ENCODE measurements around the gene TMEM167B.

TMEM167B gene

GRCh38 chr1:109080441-109081082 is 10.0 kb upstream of the TMEM167B start:
- DNase-seq (ENCODE audit: low read depth in 2 of 2): no peak

GRCh38 chr1:109083501-109083900 is 7.1 kb upstream of the TMEM167B start:
- no peak for DNase-seq (ENCODE audit: low read depth in 2 of 2)

GRCh38 chr1:109083923-109084322 is 6.6 kb upstream of the TMEM167B start:
- no peak for DNase-seq (ENCODE audit: low read depth in 2 of 2)

GRCh38 chr1:109084563-109085517 is 5.7 kb upstream of the TMEM167B start:
- no peak for DNase-seq (ENCODE audit: low read depth in 2 of 2)

- DNase-seq (ENCODE audit: low read depth in 2 of 2): no peak
Measured at GRCh38 chr1:109089242-109090015, 1.1 kb upstream of the TMEM167B start.

GRCh38 chr1:109091078-109091838 is 694 bp downstream of the TMEM167B start:
- DNase-seq (ENCODE audit: low read depth in 2 of 2): no peak

- DNase-seq (ENCODE audit: low read depth in 2 of 2): no peak
Measured at GRCh38 chr1:109091839-109092193, 1.3 kb downstream of the TMEM167B start.

- no peak for DNase-seq (ENCODE audit: low read depth in 2 of 2)
Measured at GRCh38 chr1:109094377-109094803, 3.8 kb downstream of the TMEM167B start.

- DNase-seq (ENCODE audit: low read depth in 2 of 2): no peak
Measured at GRCh38 chr1:109094871-109095270, 4.3 kb downstream of the TMEM167B start.

GRCh38 chr1:109095631-109096030 is 5.1 kb downstream of the TMEM167B start:
- no peak for DNase-seq (ENCODE audit: low read depth in 2 of 2)

- DNase-seq (ENCODE audit: low read depth in 2 of 2): no peak
Measured at GRCh38 chr1:109096120-109096519, 5.6 kb downstream of the TMEM167B start.

GRCh38 chr1:109099938-109100773 is 9.6 kb downstream of the TMEM167B start:
- DNase-seq (ENCODE audit: low read depth in 2 of 2): peak; percentile 94 to 97

- no peak for DNase-seq (ENCODE audit: low read depth in 2 of 2)
Measured at GRCh38 chr1:109104364-109105151, 14.0 kb downstream of the TMEM167B start.

- no peak for DNase-seq (ENCODE audit: low read depth in 2 of 2)
Measured at GRCh38 chr1:109105881-109106280, 15.3 kb downstream of the TMEM167B start.

- DNase-seq (ENCODE audit: low read depth in 2 of 2): no peak
Measured at GRCh38 chr1:109107785-109108184, 17.2 kb downstream of the TMEM167B start.

GRCh38 chr1:109109906-109110305 is 19.3 kb downstream of the TMEM167B start:
- no peak for DNase-seq (ENCODE audit: low read depth in 2 of 2)

GRCh38 chr1:109111386-109112055 is 21.0 kb downstream of the TMEM167B start:
- no peak for DNase-seq (ENCODE audit: low read depth in 2 of 2)

GRCh38 chr1:109112056-109112651 is 21.6 kb downstream of the TMEM167B start:
- DNase-seq (ENCODE audit: low read depth in 2 of 2): no peak
